Chondrocyte (in vitro differentiated cells): ENCODE results near the gene BORCS8. TPM values are rescaled to one million over a fixed set of nuclear protein-coding genes. Genes with fewer than 3 reads are reported as not detected.

Source experiments
- DNase-seq: peaks from one replicate; pipeline ENCODE4 v3.0.0; 2021; ENCODE audit warnings: mixed read lengths, low spot score
- H3K27ac Mint-ChIP-seq: one replicate; pipeline ENCODE4 v1.8.0; 2021; ENCODE audit warnings: mild to moderate bottlenecking, moderate library complexity, mixed read lengths; ENCODE audit not compliant: unreplicated experiment
- H3K27me3 Mint-ChIP-seq: 2 replicates; pipeline ENCODE4 v1.8.0; 2021; ENCODE audit warnings: low read depth, mixed read lengths
- H3K36me3 Mint-ChIP-seq: 2 replicates; pipeline ENCODE4 v1.8.0; 2021; ENCODE audit warnings: low read depth, mixed read lengths
- H3K4me1 Mint-ChIP-seq: 2 replicates; pipeline ENCODE4 v1.8.0; 2021; ENCODE audit warnings: low read depth, mild to moderate bottlenecking, mixed read lengths
- H3K4me3 Mint-ChIP-seq: one replicate; pipeline ENCODE4 v1.8.0; 2021; ENCODE audit warnings: mild to moderate bottlenecking, moderate library complexity, mixed read lengths; ENCODE audit not compliant: unreplicated experiment
- H3K9me3 Mint-ChIP-seq: 2 replicates; pipeline ENCODE4 v1.8.0; 2021; ENCODE audit warnings: low read depth, mixed read lengths
- CTCF ChIP-seq: fragments of 200-600 bp; sonication (generic); IDR thresholded peaks from 2 replicates; pipeline ENCODE4 v1.5.0; 2021; ENCODE audit warnings: antibody characterized with exemption, mild to moderate bottlenecking, moderate library complexity
- total RNA-seq: library from RNA; stranded (reverse); gene quantifications from 3 replicates; pipeline ENCODE4 v1.2.1, GENCODE V29; 2021

BORCS8 gene
- total RNA-seq, 1 donor from 2014 or later = 14.5 TPM

DNA sequence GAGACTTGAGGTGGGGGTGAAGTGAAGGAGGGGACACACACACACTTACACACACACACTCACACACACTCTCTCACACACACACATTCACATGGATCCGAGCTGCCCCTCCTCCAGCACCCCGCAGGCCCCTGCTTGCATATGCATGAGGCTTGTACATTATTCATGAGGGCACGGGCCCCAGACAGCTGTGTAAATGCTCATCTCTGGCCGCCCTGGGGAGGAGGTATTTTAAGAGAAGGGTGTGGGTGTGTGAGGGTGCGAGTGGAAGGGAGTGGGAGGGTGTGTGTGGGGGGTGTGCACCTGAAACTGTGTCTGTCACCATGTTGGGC lies 22.2 kb upstream of the BORCS8 start:
- no peak overlapping the region for H3K27ac Mint-ChIP-seq
- H3K27me3 Mint-ChIP-seq = peaks cover 35% of the 10 kb centered on the region
- no peak overlapping the region for H3K4me3 Mint-ChIP-seq
- DNase-seq = no peak
- H3K36me3 Mint-ChIP-seq = no peaks in the 10 kb centered on the region
- no peaks in the 10 kb centered on the region for H3K4me1 Mint-ChIP-seq
- no peak for TF ChIP-seq CTCF
- H3K9me3 Mint-ChIP-seq = peaks cover 4% of the 10 kb centered on the region

DNA sequence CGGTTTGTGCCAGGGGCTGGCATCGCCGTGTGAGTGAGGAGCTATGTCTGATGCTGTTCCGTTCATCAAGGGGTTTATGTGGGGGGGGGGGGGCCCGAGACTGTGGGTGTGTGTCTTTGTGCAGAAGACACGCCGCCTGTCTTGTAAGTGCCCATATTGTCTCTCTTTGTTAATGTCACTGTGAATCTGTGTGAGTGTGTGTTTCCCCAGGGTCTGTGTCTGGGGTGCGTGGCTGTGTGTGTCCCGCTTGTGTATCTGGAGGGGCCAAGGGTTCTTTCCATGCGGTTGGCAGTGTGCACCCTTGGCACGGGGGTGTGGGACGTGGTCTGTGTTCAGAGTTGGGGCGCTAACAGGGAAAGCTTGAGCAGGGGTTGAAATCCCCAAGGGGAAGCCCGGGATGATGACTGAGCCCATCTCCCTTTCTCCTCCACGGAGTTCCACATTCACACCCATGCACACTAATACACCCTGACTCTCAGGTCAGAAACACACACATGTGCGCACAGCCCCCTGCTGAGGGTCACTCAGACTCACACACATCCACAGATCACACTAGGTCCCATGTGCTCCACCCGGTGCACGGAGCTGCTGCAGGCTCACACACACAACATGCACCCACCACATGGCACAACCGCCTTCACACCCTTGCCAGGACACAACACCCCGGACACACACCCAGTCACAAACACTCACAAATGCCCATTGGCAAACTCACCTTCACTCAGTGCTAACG lies 21.6 kb upstream of the BORCS8 start:
- Mint-ChIP-seq H3K36me3 (no peaks in the 10 kb centered on the region), H3K9me3 (peaks cover 4% of the 10 kb centered on the region), H3K27ac (no peak overlapping the region), H3K27me3 (peaks cover 38% of the 10 kb centered on the region), H3K4me1 (no peaks in the 10 kb centered on the region), H3K4me3 (no peak overlapping the region)
- no peak for DNase-seq
- TF ChIP-seq CTCF = no peak

DNA sequence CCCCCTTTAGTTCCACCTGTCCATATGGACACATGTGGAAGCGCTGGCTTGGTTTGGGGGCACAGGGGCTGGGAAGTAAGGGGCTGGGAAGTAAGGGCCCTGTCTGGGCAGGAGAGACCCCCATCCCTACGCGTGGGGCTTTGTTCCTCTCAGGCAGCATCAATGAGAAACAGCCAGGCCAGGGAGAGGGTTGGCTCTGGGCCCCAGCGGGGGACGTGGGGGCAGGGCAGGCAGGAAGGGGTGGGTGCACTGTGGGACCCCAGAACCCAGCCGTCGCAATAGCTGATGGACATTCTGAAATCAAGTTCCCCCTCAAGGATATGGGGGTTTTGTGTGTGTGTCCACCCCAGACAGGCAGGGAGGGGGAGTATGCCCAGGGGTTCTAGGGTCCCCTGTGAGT lies 21.0 kb upstream of the BORCS8 start:
- Mint-ChIP-seq H3K36me3 (no peaks in the 10 kb centered on the region), H3K4me3 (no peak overlapping the region), H3K4me1 (no peaks in the 10 kb centered on the region), H3K9me3 (peaks cover 4% of the 10 kb centered on the region), H3K27me3 (peaks cover 38% of the 10 kb centered on the region), H3K27ac (no peak overlapping the region)
- TF ChIP-seq CTCF = no peak
- no peak for DNase-seq

- Mint-ChIP-seq H3K4me3 (no peak within 1 kb of the TSS), H3K4me1 (no peaks in the 10 kb centered on the region), H3K36me3 (no peaks in the 10 kb centered on the region), H3K27ac (no peak within 1 kb of the TSS), H3K27me3 (peaks cover 42% of the 10 kb centered on the region), H3K9me3 (no peaks in the 10 kb centered on the region)
- no peak for DNase-seq
- TF ChIP-seq CTCF = no peak
These were observed 19.8 kb upstream of the BORCS8 start, which contains the start of gene NCAN for GRCh38 chr19:19211499-19212420. NCAN (plus strand) TSS chr19:19211958; CDS start chr19:19216954, 4,996 bp downstream.

GRCh38 chr19:19209372-19209771 lies 17.4 kb upstream of the BORCS8 start:
- H3K4me1 Mint-ChIP-seq = no peaks in the 10 kb centered on the region
- no peak overlapping the region for H3K27ac Mint-ChIP-seq
- no peaks in the 10 kb centered on the region for H3K36me3 Mint-ChIP-seq
- H3K9me3 Mint-ChIP-seq = no peaks in the 10 kb centered on the region
- H3K27me3 Mint-ChIP-seq = peaks cover 41% of the 10 kb centered on the region
- DNase-seq = no peak
- no peak for TF ChIP-seq CTCF
- no peak overlapping the region for H3K4me3 Mint-ChIP-seq
